ENCODE data around the gene PACRG.

- TF ChIP-seq POLR2A (IDR thresholded peaks at IDR 0.05), result no peak
- TF ChIP-seq, protein P1, sequence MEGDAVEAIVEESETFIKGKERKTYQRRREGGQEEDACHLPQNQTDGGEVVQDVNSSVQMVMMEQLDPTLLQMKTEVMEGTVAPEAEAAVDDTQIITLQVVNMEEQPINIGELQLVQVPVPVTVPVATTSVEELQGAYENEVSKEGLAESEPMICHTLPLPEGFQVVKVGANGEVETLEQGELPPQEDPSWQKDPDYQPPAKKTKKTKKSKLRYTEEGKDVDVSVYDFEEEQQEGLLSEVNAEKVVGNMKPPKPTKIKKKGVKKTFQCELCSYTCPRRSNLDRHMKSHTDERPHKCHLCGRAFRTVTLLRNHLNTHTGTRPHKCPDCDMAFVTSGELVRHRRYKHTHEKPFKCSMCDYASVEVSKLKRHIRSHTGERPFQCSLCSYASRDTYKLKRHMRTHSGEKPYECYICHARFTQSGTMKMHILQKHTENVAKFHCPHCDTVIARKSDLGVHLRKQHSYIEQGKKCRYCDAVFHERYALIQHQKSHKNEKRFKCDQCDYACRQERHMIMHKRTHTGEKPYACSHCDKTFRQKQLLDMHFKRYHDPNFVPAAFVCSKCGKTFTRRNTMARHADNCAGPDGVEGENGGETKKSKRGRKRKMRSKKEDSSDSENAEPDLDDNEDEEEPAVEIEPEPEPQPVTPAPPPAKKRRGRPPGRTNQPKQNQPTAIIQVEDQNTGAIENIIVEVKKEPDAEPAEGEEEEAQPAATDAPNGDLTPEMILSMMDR (IDR thresholded peaks at IDR 0.05), result no peak
These were observed 358.3 kb downstream of the PACRG start for GRCh38 chr6:163085861-163086623.
